HG03342 (cell line): Measurements from ENCODE around the gene ZNF689.
"Not testable (repeated sequence)": the region's sequence is repeated elsewhere in the genome, so short reads cannot be mapped to it uniquely, and the experiment has no call there.

Source experiments
- ATAC-seq: cut with Tn5 transposase; IDR thresholded peaks from one replicate; pipeline ENCODE4 v1.9.1; 2021; ENCODE audit warnings: mild to moderate bottlenecking, moderate library complexity; ENCODE audit not compliant: unreplicated experiment

Gene ZNF689

GRCh38 chr16:30637139-30637538, 26.9 kb upstream of the ZNF689 start:
- not testable (repeated sequence) for ATAC-seq

GRCh38 chr16:30636599-30636998, 26.4 kb upstream of the ZNF689 start:
- no peak for ATAC-seq

GRCh38 chr16:30633526-30633925, 23.3 kb upstream of the ZNF689 start:
- ATAC-seq = no peak

- not testable (repeated sequence) for ATAC-seq
Measured at GRCh38 chr16:30632454-30632853, 22.3 kb upstream of the ZNF689 start.

GRCh38 chr16:30628628-30629540, 18.7 kb upstream of the ZNF689 start:
- no peak for ATAC-seq

- ATAC-seq = no peak
Measured at GRCh38 chr16:30626236-30626635, 16.0 kb upstream of the ZNF689 start.

- no peak for ATAC-seq
Measured at GRCh38 chr16:30623536-30624283, 13.5 kb upstream of the ZNF689 start.

- no peak for ATAC-seq
Measured at GRCh38 chr16:30622455-30623032, 12.4 kb upstream of the ZNF689 start.

- no peak for ATAC-seq
Measured at GRCh38 chr16:30621765-30622164, 11.6 kb upstream of the ZNF689 start.

GRCh38 chr16:30620169-30620568, 10.0 kb upstream of the ZNF689 start:
- no peak for ATAC-seq

DNA sequence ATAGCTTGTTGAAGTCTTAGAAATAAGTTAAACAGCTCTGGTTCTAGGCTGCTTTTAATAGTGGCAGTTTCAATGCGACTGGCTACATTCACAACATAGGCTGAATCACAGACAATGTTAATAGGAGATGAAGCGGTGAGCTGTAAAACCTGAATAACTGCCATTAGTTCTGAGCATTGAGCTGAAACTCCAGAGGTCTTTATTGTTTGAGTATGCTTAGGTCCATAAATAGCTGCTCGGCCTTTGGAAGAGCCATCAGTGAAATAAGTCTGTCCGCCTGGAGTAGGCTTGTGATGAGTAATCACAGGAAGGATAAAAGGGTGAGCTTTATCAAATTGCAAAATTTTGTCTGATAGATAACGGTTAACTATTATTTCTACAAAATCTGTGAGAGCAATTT, 9.4 kb upstream of the ZNF689 start:
- ATAC-seq = no peak

- ATAC-seq = no peak
Measured at GRCh38 chr16:30619202-30619601, 9.0 kb upstream of the ZNF689 start.

GRCh38 chr16:30615358-30616091, 5.3 kb upstream of the ZNF689 start:
- ATAC-seq = no peak

GRCh38 chr16:30609002-30609925, 925 bp downstream of the ZNF689 start:
- peak; percentile 39 for ATAC-seq

GRCh38 chr16:30606004-30606403, 4.2 kb downstream of the ZNF689 start:
- no peak for ATAC-seq

GRCh38 chr16:30605158-30605557, 5.0 kb downstream of the ZNF689 start:
- no peak for ATAC-seq

DNA sequence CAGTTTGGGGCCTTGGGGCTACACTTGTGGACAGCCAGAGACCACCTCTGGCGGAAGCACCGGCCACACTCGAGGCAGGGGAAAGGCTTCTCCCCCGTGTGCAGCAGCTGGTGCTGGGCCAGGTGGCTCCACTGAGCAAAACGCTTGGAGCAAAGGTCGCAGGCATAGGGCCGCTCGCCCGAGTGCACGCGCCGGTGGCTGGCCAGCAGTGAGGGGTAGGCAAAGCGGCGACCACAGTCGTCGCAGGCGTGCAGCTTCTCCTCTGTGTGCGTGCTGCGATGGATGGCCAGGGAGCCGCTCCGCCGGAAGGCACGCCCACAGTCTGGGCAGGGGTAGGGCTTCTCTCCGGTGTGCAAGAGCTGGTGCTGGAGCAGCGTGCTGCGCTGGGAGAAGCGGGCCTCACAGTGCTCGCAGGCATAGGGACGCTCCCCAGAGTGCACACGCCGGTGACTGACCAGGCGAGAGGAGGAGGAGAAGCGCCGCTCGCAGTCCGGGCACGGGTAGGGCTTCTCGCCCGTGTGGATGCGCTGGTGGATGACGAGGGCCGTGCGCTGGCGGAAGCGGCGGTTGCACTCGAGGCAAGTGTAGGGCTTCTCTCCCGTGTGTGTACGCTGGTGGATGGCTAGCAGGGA, 5.8 kb downstream of the ZNF689 start:
- no peak for ATAC-seq

GRCh38 chr16:30603945-30604315, 6.3 kb downstream of the ZNF689 start:
- ATAC-seq = no peak

DNA sequence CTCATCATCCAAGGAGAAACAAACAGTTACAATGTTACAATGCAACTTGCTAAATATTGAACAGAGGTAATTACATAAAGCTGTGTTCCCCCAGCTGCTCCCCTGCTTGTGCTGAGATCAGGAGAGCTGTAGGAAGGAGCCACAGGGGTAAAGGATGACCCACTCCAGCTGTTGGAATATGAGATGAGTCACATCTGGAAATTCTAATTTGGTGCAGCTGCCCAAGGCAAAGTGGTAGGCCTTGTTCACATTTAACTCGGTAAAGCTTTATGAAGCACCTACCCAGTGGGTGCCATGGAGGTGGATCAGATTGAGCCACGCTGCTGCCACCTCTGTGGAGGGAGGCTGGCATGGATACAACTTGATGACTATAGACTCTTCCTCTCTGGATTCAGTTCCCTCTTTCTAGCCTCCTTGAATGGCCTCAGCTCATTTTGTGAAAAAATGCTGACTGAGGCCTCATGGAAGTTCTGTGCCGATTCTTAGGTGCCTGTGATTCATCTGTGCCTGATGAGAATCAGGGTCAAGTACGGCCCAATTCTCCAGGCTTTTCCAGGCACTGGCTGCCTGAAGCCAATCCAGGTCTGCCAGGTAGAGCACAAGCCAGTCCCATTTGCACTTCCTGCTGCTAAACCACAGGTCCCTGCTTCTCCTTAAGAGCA, 7.4 kb downstream of the ZNF689 start:
- ATAC-seq = no peak
